HepG2 (cell line): ENCODE results near the gene NUDT1. TPM values are rescaled to one million over a fixed set of nuclear protein-coding genes. Genes with fewer than 3 reads are reported as not detected.

Experiments
- ATAC-seq: fragments of 200-7000 bp; cut with Tn5 transposase; 3 replicates; pipeline ENCODE4 v1.9.1; 2020; ENCODE audit warnings: mild to moderate bottlenecking, moderate library complexity
- BruUV-seq: library from RNA; stranded (reverse); fragments of 400-500 nt; replicated peaks from 2 replicates; lab custom pipeline; 2021; lab: Mats Ljungman, UMichigan
- CTCF ChIA-PET: fragments of 300-600 bp; formaldehyde crosslinking; extraction: SDS; loops from one replicate; lab custom pipeline; 2021; ENCODE audit warnings: low total read pairs, inconsistent platforms, low intra/inter-chr PET ratio; lab: Yijun Ruan, JAX
- POLR2A ChIA-PET: fragments of 350-600 bp; sonication (Branson Sonifier 250); formaldehyde crosslinking; loops from one replicate; lab custom pipeline; 2020; ENCODE audit warnings: antibody characterized with exemption, inconsistent platforms; lab: Yijun Ruan, JAX
- DNase-seq: peaks from one replicate; pipeline ENCODE4 v3.0.0-alpha.2; 2015; ENCODE audit warnings: low spot score
- FAIRE-seq: peaks from 3 replicates; lab custom pipeline; 2011; peaks lifted over from hg19 to GRCh38; lab: Jason Lieb, UNC
- H2AFZ ChIP-seq: one replicate; pipeline ENCODE4 v1.6.1; 2011; ENCODE audit warnings: low read length, inconsistent platforms
- H3K27ac ChIP-seq: fragments of 300-600 bp; 3 replicates; pipeline ENCODE4 v1.8.0; 2011; ENCODE audit warnings: mixed run types, mild to moderate bottlenecking, mixed read lengths, low read length, inconsistent platforms; ENCODE audit not compliant: insufficient read depth; ENCODE audit errors: extremely low read length
- H3K27me3 ChIP-seq, 2 experiments: fragments of 200-600 bp in 1 of 2; 2 replicates in 1 of 2; 3 replicates in 1 of 2; pipeline versions ENCODE4 v1.6.0 to v1.8.0; 2011; ENCODE audit warnings: low read length in 2 of 2, mild to moderate bottlenecking in 2 of 2, moderate library complexity in 2 of 2, inconsistent platforms in 1 of 2; ENCODE audit not compliant: insufficient read depth in 2 of 2, control insufficient read depth in 1 of 2
- H3K36me3 ChIP-seq, 2 experiments: fragments of 200-600 bp in 1 of 2; replicated peaks in 1 of 2; 2 replicates in 1 of 2; 3 replicates in 1 of 2; pipeline versions ENCODE4 v1.5.1 to v1.8.0; 2011; ENCODE audit warnings: low read length in 2 of 2, inconsistent platforms in 1 of 2; ENCODE audit not compliant: insufficient read depth in 2 of 2, control insufficient read depth in 1 of 2
- H3K4me1 ChIP-seq: 2 replicates; pipeline ENCODE4 v1.5.1; 2012; ENCODE audit warnings: low read length, inconsistent platforms; ENCODE audit not compliant: insufficient read depth
- H3K4me2 ChIP-seq: 2 replicates; pipeline ENCODE4 v1.6.0; 2011; ENCODE audit warnings: low read depth, low read length, inconsistent platforms
- H3K4me3 ChIP-seq, 3 experiments: fragments of 200-600 bp in 1 of 3; sonication (generic), shearing (Covaris generic) in 1 of 3; replicated peaks in 1 of 3; 2 replicates each; pipeline ENCODE4 v1.5.1; 2011 to 2016; ENCODE audit warnings: low read length in 3 of 3, inconsistent platforms in 2 of 3, low read depth in 2 of 3, mild to moderate bottlenecking in 2 of 3, control low read depth in 1 of 3, mixed read lengths in 1 of 3; ENCODE audit not compliant: insufficient read depth in 1 of 3
- H3K79me2 ChIP-seq: one replicate; pipeline ENCODE4 v1.6.1; 2011; ENCODE audit warnings: low read length, inconsistent platforms; ENCODE audit not compliant: insufficient read depth
- H3K9ac ChIP-seq: 2 replicates; pipeline ENCODE4 v1.6.0; 2011; ENCODE audit warnings: mild to moderate bottlenecking, low read depth, low read length, inconsistent platforms; ENCODE audit not compliant: insufficient read depth
- H3K9me3 ChIP-seq: 2 replicates; pipeline ENCODE4 v1.5.1; 2012; ENCODE audit warnings: mild to moderate bottlenecking, low read length
- H4K20me1 ChIP-seq: 2 replicates; pipeline ENCODE4 v1.6.0; 2011; ENCODE audit warnings: inconsistent platforms, mild to moderate bottlenecking, low read length, moderate library complexity; ENCODE audit not compliant: insufficient read depth
- HNRNPLL ChIP-seq: fragments of 200-400 bp; formaldehyde crosslinking; IDR thresholded peaks from 2 replicates; pipeline ENCODE4 v1.6.1; 2017; ENCODE audit warnings: mild to moderate bottlenecking, low read depth, low read length; ENCODE audit not compliant: poor library complexity, severe bottlenecking
- KLF12 ChIP-seq: sonication (generic); formaldehyde crosslinking; IDR thresholded peaks from 2 replicates; pipeline ENCODE4 v1.4.0; 2020; ENCODE audit warnings: missing genetic modification reagents, borderline replicate concordance
- KLF16 ChIP-seq, 2 experiments: sonication (generic) in 1 of 2; formaldehyde crosslinking in 1 of 2; IDR thresholded peaks; 2 replicates each; pipeline versions ENCODE4 v1.6.1 to v1.8.0; 2016 to 2023; ENCODE audit warnings: missing genetic modification reagents in 2 of 2, missing compliant biosample characterization in 1 of 2
- RORA ChIP-seq: sonication (generic); formaldehyde crosslinking; IDR thresholded peaks from 2 replicates; pipeline ENCODE4 v1.5.0; 2020; ENCODE audit warnings: mild to moderate bottlenecking, missing genetic modification reagents, moderate library complexity
- SRF ChIP-seq: IDR thresholded peaks from 2 replicates; pipeline ENCODE4 v1.6.1; 2011; ENCODE audit warnings: mild to moderate bottlenecking, low read depth, low read length, moderate library complexity
- YY1 ChIP-seq: IDR thresholded peaks from 2 replicates; pipeline ENCODE4 v1.6.1; 2011; ENCODE audit warnings: low read length, low read depth, moderate library complexity, mild to moderate bottlenecking; ENCODE audit not compliant: insufficient read depth, insufficient replicate concordance
- ZMYM3 ChIP-seq: sonication (generic); formaldehyde crosslinking; IDR thresholded peaks from 2 replicates; pipeline ENCODE4 v1.5.1; 2020; ENCODE audit warnings: mild to moderate bottlenecking, missing genetic modification reagents
- ZNF234 ChIP-seq: sonication (generic); formaldehyde crosslinking; conservative IDR thresholded peaks from 2 replicates; pipeline ENCODE4 v1.5.1; 2020; ENCODE audit warnings: mild to moderate bottlenecking, missing genetic modification reagents
- ZSCAN21 ChIP-seq: sonication (generic); formaldehyde crosslinking; IDR thresholded peaks from 2 replicates; pipeline ENCODE4 v1.8.0; 2022; ENCODE audit warnings: mild to moderate bottlenecking, missing genetic modification reagents, moderate library complexity, borderline replicate concordance
- WGBS: methylation state at CpG from one replicate; pipeline ENCODE4 v1.1.6; 2017; ENCODE audit warnings: low lambda C conversion rate; 5-methylcytosine and 5-hydroxymethylcytosine counted together
- in situ Hi-C: cut with HindIII; loops from 2 replicates; pipeline ENCODE4 v1.10.0; 2017; ENCODE audit warnings: low pct_unique_long_range_greater_than_20kb; ENCODE audit not compliant: extremely low pct_ligation_motif_present
- intact Hi-C: fragments of 100-400 bp; cut with micrococcal nuclease; formaldehyde crosslinking; loops from one replicate; pipeline ENCODE4 v1.10.0; 2022; ENCODE audit not compliant: unreplicated experiment
- polyA plus RNA-seq, 8 experiments: library from polyadenylated mRNA; depleted of rRNA in 3 of 8; stranded (reverse) in 7 of 8; unstranded in 1 of 8; fragments of >200 nt; fragmentation: Illumina TruSeq in 4 of 8; extraction: Trizol in 4 of 8; gene quantifications; 2 replicates each; pipeline versions ENCODE4 v1.2.1 to v1.2.3, GENCODE V29; 2011 to 2016; ENCODE audit warnings: low read depth in 4 of 8, missing spikeins in 1 of 8, mixed read lengths in 1 of 8; ENCODE audit not compliant: insufficient read depth in 1 of 8
- total RNA-seq, 5 experiments: library from RNA; depleted of rRNA; stranded (reverse); fragments of >200 nt; fragmentation: Illumina TruSeq; extraction: Trizol; gene quantifications; 2 replicates each; pipeline ENCODE4 v1.2.3, GENCODE V29; 2016; ENCODE audit warnings: low read depth in 1 of 5
- TF ChIP-seq, protein P1 (sequence below), 2 experiments: fragments of 450-650 bp in 1 of 2; sonication (generic) in 1 of 2; formaldehyde crosslinking in 1 of 2; IDR thresholded peaks; 2 replicates each; pipeline versions ENCODE4 v1.6.1 to v1.8.0; 2016 to 2022; ENCODE audit warnings: antibody characterized with exemption in 1 of 2, mild to moderate bottlenecking in 1 of 2, missing genetic modification reagents in 1 of 2

NUDT1 gene
- total and polyA plus RNA-seq, 2 of the 13 experiments (the other 11 are each of a cell fraction or from before 2014, with no cell fraction given): 9.1 to 26.8 TPM

DNA sequence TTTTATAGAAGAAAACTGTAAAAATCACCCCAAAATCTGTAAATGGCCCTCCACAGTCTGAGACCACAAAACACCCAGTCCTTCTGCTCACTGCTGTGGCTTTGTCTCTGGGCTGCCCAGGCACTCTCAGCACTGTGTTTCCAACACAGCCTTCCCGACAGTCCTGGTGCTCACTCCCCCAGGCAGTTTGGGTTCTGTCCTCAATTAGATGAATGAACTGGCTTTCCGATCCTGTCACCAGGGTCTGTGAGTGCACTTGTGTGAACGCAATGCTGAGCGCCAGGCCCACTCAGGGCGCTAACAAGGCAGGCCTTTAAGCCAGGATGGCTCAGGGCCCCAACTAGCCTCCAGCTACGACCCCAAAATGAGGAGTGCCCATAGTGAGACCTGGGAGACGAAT, 12.6 kb upstream of the NUDT1 start:
- POLR2A ChIA-PET: no interaction called here

More for the DNA sequence above, 12.6 kb upstream of the NUDT1 start:
- Histone ChIP-seq H3K9ac (no peak overlapping the region), H3K4me1 (peaks cover 32% of the 10 kb centered on the region), H3K36me3 (peaks cover 19 to 65% of the 10 kb centered on the region in 2 experiments), H3K4me2 (no peak overlapping the region), H3K27ac (no peak overlapping the region), H3K79me2 (peaks cover 62% of the 10 kb centered on the region), H3K27me3 (no peaks in the 10 kb centered on the region), H3K4me3 (no peak overlapping the region), H3K9me3 (no peaks in the 10 kb centered on the region), H2AFZ (no peak overlapping the region), H4K20me1 (peaks cover 3% of the 10 kb centered on the region; the same call in 1 of the 2 replicates)
- no peak for TF ChIP-seq HNRNPLL
- no peak for TF ChIP-seq KLF12 (CRISPR knock-in tag)
- no peak for TF ChIP-seq YY1
- no peak for TF ChIP-seq RORA (CRISPR knock-in tag)
- no peak for TF ChIP-seq ZSCAN21 (CRISPR knock-in tag)
- TF ChIP-seq KLF16 (CRISPR knock-in tag; IDR thresholded peaks at IDR 0.05): no peak
- no peak for TF ChIP-seq SRF
- no peak for TF ChIP-seq ZMYM3 (CRISPR knock-in tag)
- TF ChIP-seq, protein P1, sequence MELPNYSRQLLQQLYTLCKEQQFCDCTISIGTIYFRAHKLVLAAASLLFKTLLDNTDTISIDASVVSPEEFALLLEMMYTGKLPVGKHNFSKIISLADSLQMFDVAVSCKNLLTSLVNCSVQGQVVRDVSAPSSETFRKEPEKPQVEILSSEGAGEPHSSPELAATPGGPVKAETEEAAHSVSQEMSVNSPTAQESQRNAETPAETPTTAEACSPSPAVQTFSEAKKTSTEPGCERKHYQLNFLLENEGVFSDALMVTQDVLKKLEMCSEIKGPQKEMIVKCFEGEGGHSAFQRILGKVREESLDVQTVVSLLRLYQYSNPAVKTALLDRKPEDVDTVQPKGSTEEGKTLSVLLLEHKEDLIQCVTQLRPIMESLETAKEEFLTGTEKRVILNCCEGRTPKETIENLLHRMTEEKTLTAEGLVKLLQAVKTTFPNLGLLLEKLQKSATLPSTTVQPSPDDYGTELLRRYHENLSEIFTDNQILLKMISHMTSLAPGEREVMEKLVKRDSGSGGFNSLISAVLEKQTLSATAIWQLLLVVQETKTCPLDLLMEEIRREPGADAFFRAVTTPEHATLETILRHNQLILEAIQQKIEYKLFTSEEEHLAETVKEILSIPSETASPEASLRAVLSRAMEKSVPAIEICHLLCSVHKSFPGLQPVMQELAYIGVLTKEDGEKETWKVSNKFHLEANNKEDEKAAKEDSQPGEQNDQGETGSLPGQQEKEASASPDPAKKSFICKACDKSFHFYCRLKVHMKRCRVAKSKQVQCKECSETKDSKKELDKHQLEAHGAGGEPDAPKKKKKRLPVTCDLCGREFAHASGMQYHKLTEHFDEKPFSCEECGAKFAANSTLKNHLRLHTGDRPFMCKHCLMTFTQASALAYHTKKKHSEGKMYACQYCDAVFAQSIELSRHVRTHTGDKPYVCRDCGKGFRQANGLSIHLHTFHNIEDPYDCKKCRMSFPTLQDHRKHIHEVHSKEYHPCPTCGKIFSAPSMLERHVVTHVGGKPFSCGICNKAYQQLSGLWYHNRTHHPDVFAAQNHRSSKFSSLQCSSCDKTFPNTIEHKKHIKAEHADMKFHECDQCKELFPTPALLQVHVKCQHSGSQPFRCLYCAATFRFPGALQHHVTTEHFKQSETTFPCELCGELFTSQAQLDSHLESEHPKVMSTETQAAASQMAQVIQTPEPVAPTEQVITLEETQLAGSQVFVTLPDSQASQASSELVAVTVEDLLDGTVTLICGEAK (IDR thresholded peaks at IDR 0.05): no peak
- TF ChIP-seq, protein P1 (CRISPR knock-in tag; IDR thresholded peaks at IDR 0.05): no peak
- no peak for TF ChIP-seq ZNF234 (CRISPR knock-in tag)
- BruUV-seq: no TSS peak
- WGBS: 98% methylated on average over 6 of the region's 7 CpGs
- FAIRE-seq (no peak), DNase-seq (no peak), ATAC-seq (no peak)
- in situ Hi-C loops: no loop called here
- intact Hi-C loops: no loop called here
- CTCF ChIA-PET: no interaction called here
